Esophagus squamous epithelium (tissue), 4 donors: ENCODE data around the gene HECW1.

Source experiments
- POLR2A ChIP-seq, 4 donors: fragments of 450-650 bp; IDR thresholded peaks; one replicate each; pipeline ENCODE4 v1.6.1; 2017; ENCODE audit warnings: antibody characterized with exemption in 4 of 4, mild to moderate bottlenecking in 4 of 4, moderate library complexity in 3 of 4
- TF ChIP-seq, protein P1 (sequence below), 6 experiments: fragments of 450-650 bp in 4 of 6; fragments of 200-600 bp in 2 of 6; sonication (generic) in 2 of 6; IDR thresholded peaks; one replicate each; pipeline ENCODE4 v1.5.1; 2016 to 2019; ENCODE audit warnings: antibody characterized with exemption in 6 of 6, mild to moderate bottlenecking in 4 of 6, moderate library complexity in 4 of 6

DNA sequence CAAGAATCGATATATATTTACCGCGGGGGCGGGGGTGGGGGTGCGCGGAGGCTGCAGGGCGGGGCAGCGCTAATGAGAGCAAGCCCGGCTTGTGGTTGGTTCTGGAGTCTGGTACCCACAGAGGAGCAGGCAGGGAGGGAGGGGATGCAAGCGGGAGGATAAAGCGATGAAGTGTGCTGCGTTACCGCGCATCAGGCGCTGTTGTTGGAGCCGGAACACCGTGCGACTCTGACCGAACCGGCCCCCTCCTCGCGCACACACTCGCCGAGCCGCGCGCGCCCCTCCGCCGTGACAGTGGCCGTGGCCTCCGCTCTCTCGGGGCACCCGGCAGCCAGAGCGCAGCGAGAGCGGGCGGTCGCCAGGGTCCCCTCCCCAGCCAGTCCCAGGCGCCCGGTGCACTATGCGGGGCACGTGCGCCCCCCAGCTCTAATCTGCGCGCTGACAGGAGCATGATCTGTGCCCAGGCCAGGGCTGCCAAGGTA lies at the start of gene HECW1:
- TF ChIP-seq, protein P1, sequence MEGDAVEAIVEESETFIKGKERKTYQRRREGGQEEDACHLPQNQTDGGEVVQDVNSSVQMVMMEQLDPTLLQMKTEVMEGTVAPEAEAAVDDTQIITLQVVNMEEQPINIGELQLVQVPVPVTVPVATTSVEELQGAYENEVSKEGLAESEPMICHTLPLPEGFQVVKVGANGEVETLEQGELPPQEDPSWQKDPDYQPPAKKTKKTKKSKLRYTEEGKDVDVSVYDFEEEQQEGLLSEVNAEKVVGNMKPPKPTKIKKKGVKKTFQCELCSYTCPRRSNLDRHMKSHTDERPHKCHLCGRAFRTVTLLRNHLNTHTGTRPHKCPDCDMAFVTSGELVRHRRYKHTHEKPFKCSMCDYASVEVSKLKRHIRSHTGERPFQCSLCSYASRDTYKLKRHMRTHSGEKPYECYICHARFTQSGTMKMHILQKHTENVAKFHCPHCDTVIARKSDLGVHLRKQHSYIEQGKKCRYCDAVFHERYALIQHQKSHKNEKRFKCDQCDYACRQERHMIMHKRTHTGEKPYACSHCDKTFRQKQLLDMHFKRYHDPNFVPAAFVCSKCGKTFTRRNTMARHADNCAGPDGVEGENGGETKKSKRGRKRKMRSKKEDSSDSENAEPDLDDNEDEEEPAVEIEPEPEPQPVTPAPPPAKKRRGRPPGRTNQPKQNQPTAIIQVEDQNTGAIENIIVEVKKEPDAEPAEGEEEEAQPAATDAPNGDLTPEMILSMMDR (IDR thresholded peaks at IDR 0.05), result no peak
- no peak for TF ChIP-seq POLR2A (IDR thresholded peaks at IDR 0.05)
